A549 (cell line): Measurements from ENCODE around the gene SNX30. TPM values are rescaled to one million over a fixed set of nuclear protein-coding genes. Genes with fewer than 3 reads are reported as not detected.

Source experiments
- ATAC-seq, 2 experiments: fragments of 200-7000 bp in 1 of 2; fragments of >200 bp in 1 of 2; cut with Nextera tagmentation in 1 of 2; cut with Tn5 transposase in 1 of 2; 3 replicates each; pipeline versions ENCODE4 v1.8.0 to v1.9.1; 2018 to 2020; ENCODE audit warnings: mild to moderate bottlenecking in 1 of 2, moderate library complexity in 1 of 2
- CTCF ChIA-PET: fragments of 300-600 bp; sonication (Branson Sonifier 250); formaldehyde crosslinking; extraction: SDS; loops from one replicate; lab custom pipeline; 2021; ENCODE audit warnings: antibody characterized with exemption, inconsistent platforms; lab: Yijun Ruan, JAX
- POLR2A ChIA-PET: fragments of 350-600 bp; formaldehyde crosslinking; extraction: SDS; loops from one replicate; lab custom pipeline; 2021; ENCODE audit warnings: antibody characterized with exemption, inconsistent platforms; lab: Yijun Ruan, JAX
- DNase-seq, 2 experiments: peaks; one replicate each; pipeline versions ENCODE4 v3.0.0 to v3.0.0-alpha.2; 2011 to 2016; ENCODE audit warnings: low read depth in 1 of 2, low spot score in 1 of 2
- FAIRE-seq: peaks from 2 replicates; lab custom pipeline; 2011; peaks lifted over from hg19 to GRCh38; lab: Jason Lieb, UNC
- H3K27ac ChIP-seq, 2 experiments: fragments of >200 bp; sonication (Bioruptor Twin); formaldehyde crosslinking; 3 replicates each; pipeline ENCODE4 v1.5.1; 2016 to 2017
- H3K4me1 ChIP-seq: fragments of >200 bp; sonication (Bioruptor Twin); formaldehyde crosslinking; 3 replicates; pipeline ENCODE4 v1.6.1; 2016
- H3K4me2 ChIP-seq: fragments of >200 bp; sonication (Bioruptor Twin); formaldehyde crosslinking; 3 replicates; pipeline ENCODE4 v1.6.1; 2016
- H3K4me3 ChIP-seq: fragments of >200 bp; sonication (Bioruptor Twin); formaldehyde crosslinking; 3 replicates; pipeline ENCODE4 v1.5.1; 2016
- H3K9me3 ChIP-seq: fragments of >200 bp; sonication (Bioruptor Twin); formaldehyde crosslinking; 3 replicates; pipeline ENCODE4 v1.6.1; 2016
- BCL3 ChIP-seq: fragments of >200 bp; sonication (Bioruptor Twin); formaldehyde crosslinking; IDR thresholded peaks from 3 replicates; pipeline ENCODE4 v1.6.1; 2016
- BHLHE40 ChIP-seq: IDR thresholded peaks from 2 replicates; pipeline ENCODE4 v1.6.1; 2012; ENCODE audit warnings: low read depth, low read length, inconsistent platforms
- CBX8 ChIP-seq: fragments of 200-600 bp; sonication (generic); IDR thresholded peaks from 2 replicates; pipeline ENCODE4 v1.6.1; 2016
- CHD2 ChIP-seq: fragments of 150-350 bp; IDR thresholded peaks from 2 replicates; pipeline ENCODE4 v1.6.1; 2014; ENCODE audit warnings: low read length; ENCODE audit not compliant: partially characterized antibody
- CTCF ChIP-seq: fragments of >200 bp; sonication (Bioruptor Twin); formaldehyde crosslinking; IDR thresholded peaks from 3 replicates; pipeline ENCODE4 v1.5.1; 2016
- EHMT2 ChIP-seq: fragments of 200-600 bp; sonication (generic); IDR thresholded peaks from 2 replicates; pipeline ENCODE4 v1.6.1; 2016; ENCODE audit warnings: antibody characterized with exemption, low read depth, mild to moderate bottlenecking, moderate library complexity
- ELK1 ChIP-seq: fragments of 150-350 bp; IDR thresholded peaks from 2 replicates; pipeline ENCODE4 v1.6.1; 2014; ENCODE audit warnings: low read depth, mild to moderate bottlenecking, low read length
- ESRRA ChIP-seq: fragments of 150-350 bp; IDR thresholded peaks from 2 replicates; pipeline ENCODE4 v1.6.1; 2014; ENCODE audit warnings: mild to moderate bottlenecking, low read length, borderline replicate concordance
- GATA3 ChIP-seq: IDR thresholded peaks from 2 replicates; pipeline ENCODE4 v1.6.1; 2012; ENCODE audit warnings: borderline replicate concordance
- HES2 ChIP-seq: fragments of >200 bp; sonication (Bioruptor Twin); formaldehyde crosslinking; IDR thresholded peaks from 2 replicates; pipeline ENCODE4 v1.6.1; 2016
- HEYL ChIP-seq: fragments of 250-450 bp; sonication (Bioruptor Pico); IDR thresholded peaks from 2 replicates; pipeline ENCODE4 v1.8.0; 2021; ENCODE audit warnings: mild to moderate bottlenecking, moderate library complexity
- HOXA7 ChIP-seq: fragments of 250-450 bp; sonication (Bioruptor Pico); IDR thresholded peaks from 2 replicates; pipeline ENCODE4 v1.5.0; 2020; ENCODE audit warnings: mild to moderate bottlenecking, moderate library complexity
- KDM5A ChIP-seq: fragments of 200-600 bp; sonication (generic); IDR thresholded peaks from 2 replicates; pipeline ENCODE4 v1.6.1; 2016; ENCODE audit warnings: antibody characterized with exemption, mild to moderate bottlenecking
- MAZ ChIP-seq: fragments of 150-350 bp; IDR thresholded peaks from 2 replicates; pipeline ENCODE4 v1.6.1; 2014; ENCODE audit warnings: antibody characterized with exemption, low read depth, low read length, borderline replicate concordance
- PHF8 ChIP-seq: fragments of 200-600 bp; sonication (generic); IDR thresholded peaks from 2 replicates; pipeline ENCODE4 v1.6.1; 2016; ENCODE audit warnings: low read depth, mild to moderate bottlenecking, antibody characterized with exemption, moderate library complexity, borderline replicate concordance
- POLR2A ChIP-seq: IDR thresholded peaks from 2 replicates; pipeline ENCODE4 v1.6.1; 2012; ENCODE audit warnings: mild to moderate bottlenecking, low read length
- REST ChIP-seq: fragments of 200-600 bp; sonication (generic); IDR thresholded peaks from 2 replicates; pipeline ENCODE4 v1.6.1; 2016; ENCODE audit warnings: antibody characterized with exemption, mild to moderate bottlenecking, moderate library complexity
- RFX5 ChIP-seq: fragments of 450-650 bp; IDR thresholded peaks from 2 replicates; pipeline ENCODE4 v1.7.1; 2014; ENCODE audit warnings: antibody characterized with exemption, mild to moderate bottlenecking, moderate library complexity
- ZFP36 ChIP-seq: fragments of 450-650 bp; IDR thresholded peaks from 2 replicates; pipeline ENCODE4 v1.6.1; 2014; ENCODE audit warnings: borderline replicate concordance; ENCODE audit not compliant: partially characterized antibody
- ZNF302 ChIP-seq: fragments of 250-450 bp; sonication (Bioruptor Pico); IDR thresholded peaks from 2 replicates; pipeline ENCODE4 v1.9.0; 2021; ENCODE audit warnings: inconsistent platforms, mild to moderate bottlenecking, moderate library complexity
- WGBS: methylation state at CpG from one replicate; pipeline ENCODE4 v1.1.6; 2017; ENCODE audit errors: missing lambda C conversion rate; 5-methylcytosine and 5-hydroxymethylcytosine counted together
- polyA plus RNA-seq, 4 experiments: library from polyadenylated mRNA; depleted of rRNA in 3 of 4; stranded (reverse); fragments of >200 nt; fragmentation: RNase III in 1 of 4; extraction: RNeasy Plus Mini Kit Qiagen cat#74134 plus additional on column Dnase treatment in 1 of 4; gene quantifications; 2 replicates in 3 of 4; 3 replicates in 1 of 4; pipeline ENCODE4 v1.2.3, GENCODE V29; 2011 to 2017

SNX30 gene
- polyA plus RNA-seq, 2 of the 4 experiments (the other 2 are of a cell fraction) = 3.1 to 3.6 TPM

GRCh38 chr9:112836394-112836793 is 85.8 kb downstream of the SNX30 start:
- Histone ChIP-seq H3K4me1 (no peaks in the 10 kb centered on the region), H3K27ac (no peak overlapping the region), H3K4me2 (no peak overlapping the region), H3K4me3 (no peak overlapping the region), H3K9me3 (no peaks in the 10 kb centered on the region)
- 66% methylated on average over 3 of the region's 3 CpGs for WGBS
- FAIRE-seq (no peak), ATAC-seq (no peak), DNase-seq (no peak)
- TF ChIP-seq CTCF (no peak), CHD2 (no peak), RFX5 (no peak), GATA3 (no peak), CBX8 (no peak), MAZ (no peak)
- ChIA-PET POLR2A (no interaction called here), CTCF (interaction anchor here (0.9 to 1.8 kb wide), 4 partner anchors 9 to 67 kb away, joined by 4 to 8 read pairs (median 6); no protein-coding TSS in a partner anchor)

- Histone ChIP-seq H3K9me3 (no peaks in the 10 kb centered on the region), H3K27ac (no peak overlapping the region), H3K4me3 (no peak overlapping the region), H3K4me1 (no peaks in the 10 kb centered on the region), H3K4me2 (no peak overlapping the region)
- WGBS = 100% methylated on average over 2 of the region's 2 CpGs
- ATAC-seq = no peak
- ChIA-PET POLR2A (no interaction called here), CTCF (interaction anchor here (1.0 to 2.5 kb wide), 3 partner anchors 12 to 725 kb away, joined by 3 to 10 read pairs (median 4); no protein-coding TSS in a partner anchor)
- no peak for FAIRE-seq
- TF ChIP-seq ZNF302 (no peak), ESRRA (no peak), HES2 (no peak), KDM5A (no peak), BHLHE40 (no peak), POLR2A (no peak), HOXA7 (CRISPR knock-in tag) (no peak), EHMT2 (no peak), HEYL (CRISPR knock-in tag) (no peak), BCL3 (no peak), PHF8 (no peak), ZFP36 (no peak), ELK1 (no peak), RFX5 (no peak), REST (no peak)
- no peak for DNase-seq
Measured at GRCh38 chr9:112838342-112838741, 87.8 kb downstream of the SNX30 start.
